NCI-H748 (cell line): ENCODE measurements around the gene SAG.
"Not testable (repeated sequence)": the region's sequence is repeated elsewhere in the genome, so short reads cannot be mapped to it uniquely, and the experiment has no call there.

Source experiments
- DNase-seq: peaks from one replicate; lab custom pipeline; 2025; ENCODE audit not compliant: unreplicated experiment; lab: John Stamatoyannopoulos, UW

Gene SAG

GRCh38 chr2:233353769-233354499 is 46.3 kb downstream of the SAG start, which contains the start of gene DGKD:
TSS of gene DGKD (plus strand) at chr2:233354494. CDS start at chr2:233354519, 25 bp downstream.
- peak; percentile 67 for DNase-seq

DNA sequence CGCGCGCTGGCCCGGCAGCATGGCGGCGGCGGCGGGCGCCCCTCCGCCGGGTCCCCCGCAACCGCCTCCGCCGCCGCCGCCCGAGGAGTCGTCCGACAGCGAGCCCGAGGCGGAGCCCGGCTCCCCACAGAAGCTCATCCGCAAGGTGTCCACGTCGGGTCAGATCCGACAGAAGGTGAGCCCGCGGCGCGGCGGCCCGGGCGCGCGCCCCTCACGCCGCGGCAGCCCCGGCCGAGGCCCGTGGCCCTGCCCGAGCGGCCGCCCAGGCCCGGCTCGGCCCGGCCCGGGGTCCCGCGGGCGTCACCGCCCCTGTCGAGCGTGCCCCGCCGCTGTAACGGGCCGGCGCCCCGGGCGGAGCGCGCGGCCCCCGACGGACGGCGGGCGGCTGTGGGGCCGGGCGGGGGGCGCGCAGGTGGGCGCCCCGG is 46.9 kb downstream of the SAG start:
- DNase-seq: no peak

GRCh38 chr2:233354971-233355574 is 47.5 kb downstream of the SAG start:
- DNase-seq: peak; percentile 63

GRCh38 chr2:233355916-233356315 is 48.3 kb downstream of the SAG start:
- no peak for DNase-seq

DNA sequence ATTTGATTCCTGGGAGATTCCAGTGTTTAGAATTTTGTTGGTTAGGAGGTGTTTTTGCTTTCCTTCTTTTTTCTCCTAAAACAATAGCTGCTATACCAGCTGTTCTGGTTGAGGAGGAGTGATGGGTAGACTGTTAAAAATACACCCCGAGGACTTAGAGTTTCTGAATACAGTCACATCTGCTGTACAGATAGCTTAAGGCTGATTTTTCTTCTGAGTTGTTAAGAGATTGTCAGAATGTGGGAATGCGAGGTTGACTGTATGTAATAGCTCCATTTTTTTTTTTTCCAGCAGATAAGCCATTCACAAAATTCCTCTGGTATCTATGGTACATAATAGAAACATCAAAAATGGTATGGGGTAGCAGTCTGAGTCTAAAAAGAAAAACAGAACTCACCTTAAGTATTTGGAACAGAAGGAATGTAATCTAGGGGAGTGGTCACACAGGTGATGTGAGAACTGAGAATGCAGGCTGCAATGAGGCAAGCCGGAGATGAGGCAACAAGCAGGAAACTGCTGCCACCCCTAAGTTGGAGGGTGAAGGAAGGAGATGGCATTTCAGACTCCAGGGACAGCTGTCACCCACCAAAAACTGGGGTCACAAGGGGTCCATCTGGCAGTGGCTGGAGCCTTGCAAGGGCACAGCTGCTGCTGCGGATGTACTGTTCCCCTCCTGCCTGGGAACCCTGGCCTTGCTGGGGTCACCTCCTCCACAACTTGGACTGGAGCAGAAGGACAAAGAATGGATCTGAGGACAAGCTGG is 49.1 kb downstream of the SAG start:
- DNase-seq: no peak

DNA sequence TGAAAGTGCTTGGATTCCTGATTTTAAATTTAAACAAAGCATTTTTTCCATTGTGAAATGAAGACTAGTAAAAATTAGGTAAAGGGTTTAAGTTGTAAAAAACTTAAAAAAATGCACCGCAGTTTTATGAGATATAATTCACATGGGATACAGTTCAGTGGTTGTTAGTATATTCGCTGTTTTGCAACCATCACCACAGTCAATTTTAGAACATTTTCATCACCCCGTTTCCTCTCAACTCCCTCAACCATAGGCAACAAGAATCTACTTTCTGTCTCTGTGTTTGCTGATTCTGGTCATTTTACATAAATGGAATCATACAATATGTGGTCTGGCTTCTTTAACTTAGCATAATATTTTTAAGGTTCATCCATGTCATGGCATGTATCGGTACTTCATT is 50.7 kb downstream of the SAG start:
- no peak for DNase-seq

DNA sequence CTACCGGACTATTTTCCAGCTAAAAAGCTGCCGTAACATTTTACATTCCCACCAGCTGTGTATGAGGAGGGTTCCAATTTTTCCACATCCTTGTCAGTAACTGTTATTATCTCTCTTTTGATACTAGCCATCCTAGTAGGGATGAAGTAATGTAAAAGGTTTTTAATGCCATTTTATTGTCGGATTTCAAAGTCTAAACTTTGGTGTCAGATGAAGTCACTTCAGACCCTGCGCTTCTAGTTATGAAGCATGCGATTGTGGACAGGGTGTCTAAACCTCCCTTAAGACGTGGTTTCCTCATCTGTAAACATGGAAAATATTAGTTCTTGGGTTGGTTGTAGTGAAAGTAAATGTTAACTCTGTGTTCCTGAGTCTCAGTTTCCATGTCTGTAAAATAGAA is 51.3 kb downstream of the SAG start:
- no peak for DNase-seq

DNA sequence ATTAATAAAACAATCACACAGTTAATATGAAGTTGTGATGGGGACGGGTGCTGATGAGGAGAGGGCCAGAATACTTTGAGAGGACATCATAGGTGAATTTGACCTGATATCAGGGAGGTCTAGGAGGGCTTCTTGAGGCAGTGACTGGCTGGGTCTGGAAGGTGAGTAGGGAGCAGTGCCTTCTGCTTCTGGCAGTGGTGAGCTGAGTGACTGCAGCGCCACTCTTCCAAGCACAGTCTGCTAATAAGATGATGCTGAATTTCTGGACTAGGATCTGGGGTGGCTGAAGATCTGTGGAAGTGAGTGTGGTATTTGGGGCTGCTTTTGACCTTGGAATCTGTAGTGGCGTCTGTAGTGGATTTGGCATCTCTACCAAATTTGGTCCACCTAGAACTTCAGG is 52.2 kb downstream of the SAG start:
- DNase-seq: no peak

DNA sequence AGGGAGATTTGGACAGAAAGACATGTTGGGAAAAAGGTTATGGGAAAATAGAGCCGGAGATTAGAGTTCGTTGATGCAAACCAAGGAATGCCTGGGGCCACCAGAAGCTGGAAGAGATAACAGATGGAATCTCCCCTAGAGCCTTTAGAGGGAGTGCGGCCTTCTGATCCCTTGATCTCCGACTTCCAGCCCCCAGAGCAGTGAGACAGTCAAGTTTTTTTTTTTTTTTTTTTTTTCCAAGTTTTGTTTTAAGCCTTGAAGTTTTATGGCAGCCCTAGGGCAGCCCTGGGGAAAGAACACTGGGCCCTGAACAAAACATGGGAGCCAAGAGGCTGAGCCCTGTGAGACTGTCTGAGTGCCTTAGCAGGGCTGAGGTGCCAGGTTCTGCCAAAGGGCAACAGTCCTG is 53.2 kb downstream of the SAG start:
- DNase-seq: no peak

DNA sequence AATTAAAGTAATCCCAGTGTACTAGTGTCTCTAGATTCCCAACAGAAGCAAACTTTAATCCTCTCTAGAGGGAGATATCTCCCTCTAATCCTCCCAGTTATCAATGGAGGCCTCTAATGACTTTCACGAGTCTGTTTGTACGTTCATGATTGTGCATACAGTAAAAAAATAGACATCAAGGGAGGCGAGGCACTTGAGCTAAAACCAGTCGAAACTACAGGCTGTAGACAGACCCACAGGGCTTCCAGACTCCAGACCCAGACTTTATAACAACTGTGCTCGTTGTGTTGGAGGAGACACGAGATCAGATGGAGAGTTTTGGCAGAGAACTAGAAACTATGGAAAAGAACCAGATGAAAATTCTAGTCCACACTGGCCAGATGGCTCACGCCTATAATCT is 53.7 kb downstream of the SAG start:
- no peak for DNase-seq

DNA sequence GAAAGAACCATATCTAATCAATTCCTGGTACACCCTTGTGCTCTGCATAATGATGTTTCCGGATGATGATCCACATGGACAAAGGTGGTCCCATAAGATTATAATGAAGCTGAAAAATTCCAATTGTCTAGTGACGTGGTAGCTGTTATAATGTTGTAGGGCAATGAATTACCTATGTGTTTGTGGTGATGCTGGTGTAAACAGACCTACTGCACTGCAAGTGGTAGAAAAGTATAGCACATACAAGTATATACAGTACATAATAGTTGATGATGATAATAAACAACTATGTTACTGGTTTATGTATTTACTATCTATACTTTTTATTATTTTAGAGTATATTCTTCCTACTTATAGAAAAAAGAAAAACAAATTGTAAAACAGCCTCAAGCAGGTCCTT is 55.1 kb downstream of the SAG start:
- DNase-seq: no peak

DNA sequence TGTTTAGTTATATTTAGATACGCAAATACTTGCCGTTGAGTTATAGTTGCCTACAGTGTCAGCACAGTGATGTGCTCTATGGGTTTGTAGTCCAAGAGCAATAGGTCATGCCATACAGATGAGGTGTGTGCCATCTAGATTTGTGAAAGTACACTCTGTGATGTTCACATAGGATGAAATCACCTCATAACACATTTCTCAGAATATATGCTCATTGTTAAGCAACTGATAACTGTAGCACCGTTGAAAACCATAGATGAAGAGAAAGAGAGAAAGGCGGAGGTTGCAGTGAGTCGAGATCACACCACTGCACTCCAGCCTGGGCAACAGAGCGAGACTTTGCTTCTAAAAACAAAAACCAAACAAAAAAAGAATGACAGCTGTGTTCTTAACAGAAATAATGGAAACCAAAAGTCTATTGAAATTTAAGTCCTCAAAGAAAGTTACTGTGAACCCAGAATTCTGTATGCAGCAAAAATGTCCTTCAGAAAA is 56.2 kb downstream of the SAG start:
- no peak for DNase-seq

DNA sequence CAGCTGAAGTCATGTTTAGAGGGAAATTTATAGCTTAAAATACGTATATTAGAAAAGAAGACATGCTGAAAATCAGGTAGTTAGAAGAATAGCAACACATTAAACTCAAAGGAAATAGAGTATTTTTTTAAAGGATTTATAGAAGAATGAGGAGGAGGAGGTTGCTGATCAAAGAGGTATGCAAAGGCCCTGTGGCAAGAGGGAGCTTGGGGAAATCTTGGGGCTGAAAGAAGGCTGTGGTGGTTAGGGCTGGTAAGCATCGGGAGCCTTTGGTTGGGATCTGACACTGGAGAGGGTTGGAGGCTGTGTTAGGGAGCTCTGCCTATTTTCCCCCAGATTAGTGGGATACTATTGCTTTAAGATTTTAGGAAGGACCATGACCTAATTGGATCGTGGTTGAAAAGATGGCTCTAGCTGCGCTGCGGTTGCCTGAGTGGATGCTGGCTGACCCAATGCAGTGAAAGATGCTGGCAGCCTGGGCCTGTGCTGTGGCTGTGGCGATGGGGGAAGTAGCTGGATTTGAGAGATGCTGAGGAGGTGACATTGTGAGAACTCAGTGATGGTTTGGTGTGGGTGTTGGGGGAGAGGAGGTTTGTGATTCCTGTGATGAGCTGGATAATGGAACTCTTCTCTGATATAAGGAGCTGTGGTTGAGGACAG is 58.4 kb downstream of the SAG start:
- no peak for DNase-seq

DNA sequence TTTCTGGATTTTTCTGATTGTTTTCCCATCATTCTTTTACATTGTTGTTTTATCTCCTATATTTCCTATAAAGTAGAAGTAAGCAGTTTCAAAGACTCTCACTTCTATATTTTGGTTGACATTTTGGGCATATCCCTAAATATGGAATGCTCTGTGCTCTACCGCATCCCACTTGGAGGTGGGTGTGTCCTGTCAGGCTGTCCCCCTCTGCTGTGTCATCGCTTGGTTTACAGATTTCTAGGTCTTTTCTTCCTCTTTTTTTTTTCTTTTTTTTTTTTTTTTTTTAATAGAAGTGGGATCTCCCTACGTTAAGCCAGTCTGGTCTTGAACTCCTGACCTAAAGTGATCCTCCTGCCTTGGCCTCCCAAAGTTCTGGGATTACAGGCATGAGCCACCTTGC is 60.0 kb downstream of the SAG start:
- no peak for DNase-seq

- no peak for DNase-seq
These were observed 61.1 kb downstream of the SAG start for GRCh38 chr2:233368756-233369155.

DNA sequence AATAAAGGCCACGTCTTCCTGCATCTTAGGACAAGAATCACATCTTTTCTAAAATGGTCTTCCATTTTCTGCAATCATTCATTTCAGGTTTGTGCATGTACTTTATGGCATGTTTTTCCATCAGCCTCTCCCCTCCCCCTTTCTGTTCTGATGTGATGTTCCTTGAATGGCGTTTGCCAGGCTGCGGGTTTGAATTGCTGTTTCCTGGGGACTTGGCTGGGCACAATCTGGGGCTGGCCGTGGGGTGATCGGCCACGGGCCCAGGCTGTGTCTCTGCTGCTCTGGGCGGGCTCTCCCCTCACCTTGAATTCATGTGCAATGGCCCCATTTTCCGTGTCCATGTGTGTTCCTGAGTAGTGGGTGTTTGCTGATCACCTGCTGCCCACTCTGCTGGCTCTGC is 61.8 kb downstream of the SAG start:
- DNase-seq: no peak

GRCh38 chr2:233369897-233370685 is 62.5 kb downstream of the SAG start:
- DNase-seq: no peak

DNA sequence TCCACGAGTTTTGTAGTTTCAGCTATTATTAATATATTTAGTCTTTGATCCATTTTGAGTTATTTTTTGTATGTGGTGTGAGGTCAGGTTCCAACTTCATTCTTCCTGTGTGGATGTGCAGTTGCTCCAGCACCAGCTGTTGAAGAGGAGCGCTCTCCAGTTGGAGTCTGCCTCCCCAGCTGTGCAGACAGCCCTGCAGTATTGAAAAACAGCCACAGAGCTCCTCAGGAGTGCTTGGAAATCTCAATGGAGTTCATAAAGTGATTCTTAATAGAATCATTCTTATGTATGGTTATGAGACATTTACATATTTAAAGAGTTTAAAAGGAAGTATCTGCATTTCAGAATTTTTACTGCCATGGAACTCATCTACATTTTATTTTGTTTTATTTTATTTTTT is 64.0 kb downstream of the SAG start:
- DNase-seq: no peak

DNA sequence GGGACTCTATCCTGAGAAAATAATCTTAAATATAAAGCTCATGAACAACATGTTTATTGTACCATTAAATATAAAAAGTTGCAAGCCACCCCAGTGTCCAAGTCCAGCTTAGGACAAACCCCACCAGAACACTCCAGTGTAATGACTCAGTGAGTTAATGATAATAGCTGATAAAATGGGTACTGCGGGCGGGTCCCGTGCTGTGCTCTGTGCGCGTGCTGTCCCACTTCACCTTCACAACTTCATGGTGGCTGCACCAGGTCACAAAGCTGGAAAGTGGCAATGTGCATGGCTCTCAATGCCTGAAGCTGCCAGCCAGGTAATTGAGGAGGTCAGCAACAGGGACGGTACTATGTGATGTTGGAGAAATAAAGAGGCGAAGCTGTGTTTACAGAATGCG is 65.2 kb downstream of the SAG start:
- DNase-seq: no peak

- no peak for DNase-seq
These were observed 65.7 kb downstream of the SAG start for GRCh38 chr2:233373316-233373715.

GRCh38 chr2:233374776-233375175 is 67.2 kb downstream of the SAG start:
- DNase-seq: not testable (repeated sequence)
